Astrocyte (in vitro differentiated cells and primary cell): ENCODE data around the gene FAM124A. TPM values are rescaled to one million over a fixed set of nuclear protein-coding genes. Genes with fewer than 3 reads are reported as not detected.

Experiments used
- DNase-seq: peaks from one replicate; pipeline ENCODE4 v3.0.0-alpha.2; 2010; ENCODE audit warnings: low read depth
- FAIRE-seq: peaks from 2 replicates; lab custom pipeline; 2011; peaks lifted over from hg19 to GRCh38; lab: Jason Lieb, UNC
- H2AFZ ChIP-seq: 2 replicates; pipeline ENCODE4 v1.6.0; 2012; ENCODE audit warnings: low read depth, low read length, inconsistent platforms
- H3K27ac ChIP-seq: 2 replicates; pipeline ENCODE4 v1.5.1; 2011; ENCODE audit warnings: low read depth, low read length, inconsistent platforms
- H3K27me3 ChIP-seq: 2 replicates; pipeline ENCODE4 v1.6.0; 2011; ENCODE audit warnings: low read length, inconsistent platforms; ENCODE audit not compliant: insufficient read depth
- H3K36me3 ChIP-seq: 2 replicates; pipeline ENCODE4 v1.5.1; 2011; ENCODE audit warnings: low read length, inconsistent platforms; ENCODE audit not compliant: insufficient read depth
- H3K4me1 ChIP-seq: 2 replicates; pipeline ENCODE4 v1.5.1; 2011; ENCODE audit warnings: low read length, inconsistent platforms; ENCODE audit not compliant: insufficient read depth
- H3K4me2 ChIP-seq: 2 replicates; pipeline ENCODE4 v1.6.0; 2012; ENCODE audit warnings: low read length, inconsistent platforms
- H3K4me3 ChIP-seq: 2 replicates; pipeline ENCODE4 v1.5.1; 2011; ENCODE audit warnings: low read depth, mild to moderate bottlenecking, low read length, inconsistent platforms; ENCODE audit not compliant: insufficient read depth
- H3K79me2 ChIP-seq: 2 replicates; pipeline ENCODE4 v1.6.0; 2012; ENCODE audit warnings: mild to moderate bottlenecking, low read length, inconsistent platforms; ENCODE audit not compliant: insufficient read depth
- H3K9ac ChIP-seq: 2 replicates; pipeline ENCODE4 v1.6.0; 2012; ENCODE audit warnings: mild to moderate bottlenecking, low read length, inconsistent platforms
- H3K9me3 ChIP-seq: 2 replicates; pipeline ENCODE4 v1.5.1; 2012; ENCODE audit warnings: low read depth, mild to moderate bottlenecking, low read length, inconsistent platforms; ENCODE audit not compliant: insufficient read depth
- H4K20me1 ChIP-seq: 2 replicates; pipeline ENCODE4 v1.6.0; 2012; ENCODE audit warnings: low read length, inconsistent platforms; ENCODE audit not compliant: insufficient read depth
- H3K27ac Mint-ChIP-seq: one replicate; pipeline ENCODE4 v1.8.0; 2021; ENCODE audit warnings: mild to moderate bottlenecking, mixed read lengths; ENCODE audit not compliant: unreplicated experiment
- H3K27me3 Mint-ChIP-seq: one replicate; pipeline ENCODE4 v1.8.0; 2021; ENCODE audit warnings: low read depth, mixed read lengths; ENCODE audit not compliant: unreplicated experiment
- H3K36me3 Mint-ChIP-seq: one replicate; pipeline ENCODE4 v1.8.0; 2021; ENCODE audit warnings: low read depth, mixed read lengths; ENCODE audit not compliant: unreplicated experiment
- H3K4me1 Mint-ChIP-seq: one replicate; pipeline ENCODE4 v1.8.0; 2021; ENCODE audit warnings: low read depth, mixed read lengths; ENCODE audit not compliant: unreplicated experiment
- H3K4me3 Mint-ChIP-seq: one replicate; pipeline ENCODE4 v1.8.0; 2021; ENCODE audit warnings: mild to moderate bottlenecking, moderate library complexity, mixed read lengths; ENCODE audit not compliant: unreplicated experiment
- H3K9me3 Mint-ChIP-seq: one replicate; pipeline ENCODE4 v1.8.0; 2021; ENCODE audit warnings: mild to moderate bottlenecking, mixed read lengths; ENCODE audit not compliant: unreplicated experiment
- EZH2 ChIP-seq: IDR thresholded peaks from 2 replicates; pipeline ENCODE4 v1.6.1; 2012; ENCODE audit warnings: mild to moderate bottlenecking, low read length, inconsistent platforms; ENCODE audit not compliant: insufficient read depth
- total RNA-seq: library from RNA; stranded (reverse); gene quantifications from 2 replicates; pipeline ENCODE4 v1.2.1, GENCODE V29; 2021
- TF ChIP-seq, protein P1 (sequence below): IDR thresholded peaks from 2 replicates; pipeline ENCODE4 v1.5.1; 2011; ENCODE audit warnings: low read depth, mild to moderate bottlenecking, inconsistent platforms, low read length, moderate library complexity; ENCODE audit not compliant: insufficient read depth

Gene FAM124A
- total RNA-seq, 1 donor from 2014 or later: 1.1 TPM

- Histone ChIP-seq H4K20me1 (no peaks in the 10 kb centered on the region), H3K4me2 (no peak overlapping the region), H3K4me3 (no peak overlapping the region), H3K79me2 (no peaks in the 10 kb centered on the region), H3K36me3 (no peaks in the 10 kb centered on the region), H3K4me1 (no peaks in the 10 kb centered on the region), H3K27me3 (peaks cover 10% of the 10 kb centered on the region), H2AFZ (no peak overlapping the region), H3K27ac (no peak overlapping the region), H3K9ac (no peak overlapping the region), H3K9me3 (no peaks in the 10 kb centered on the region)
- Mint-ChIP-seq H3K4me1 (no peaks in the 10 kb centered on the region), H3K27ac (no peak overlapping the region), H3K27me3 (peaks cover 8% of the 10 kb centered on the region), H3K9me3 (no peaks in the 10 kb centered on the region), H3K4me3 (no peak overlapping the region), H3K36me3 (no peaks in the 10 kb centered on the region)
- no peak for DNase-seq
- TF ChIP-seq, protein P1, sequence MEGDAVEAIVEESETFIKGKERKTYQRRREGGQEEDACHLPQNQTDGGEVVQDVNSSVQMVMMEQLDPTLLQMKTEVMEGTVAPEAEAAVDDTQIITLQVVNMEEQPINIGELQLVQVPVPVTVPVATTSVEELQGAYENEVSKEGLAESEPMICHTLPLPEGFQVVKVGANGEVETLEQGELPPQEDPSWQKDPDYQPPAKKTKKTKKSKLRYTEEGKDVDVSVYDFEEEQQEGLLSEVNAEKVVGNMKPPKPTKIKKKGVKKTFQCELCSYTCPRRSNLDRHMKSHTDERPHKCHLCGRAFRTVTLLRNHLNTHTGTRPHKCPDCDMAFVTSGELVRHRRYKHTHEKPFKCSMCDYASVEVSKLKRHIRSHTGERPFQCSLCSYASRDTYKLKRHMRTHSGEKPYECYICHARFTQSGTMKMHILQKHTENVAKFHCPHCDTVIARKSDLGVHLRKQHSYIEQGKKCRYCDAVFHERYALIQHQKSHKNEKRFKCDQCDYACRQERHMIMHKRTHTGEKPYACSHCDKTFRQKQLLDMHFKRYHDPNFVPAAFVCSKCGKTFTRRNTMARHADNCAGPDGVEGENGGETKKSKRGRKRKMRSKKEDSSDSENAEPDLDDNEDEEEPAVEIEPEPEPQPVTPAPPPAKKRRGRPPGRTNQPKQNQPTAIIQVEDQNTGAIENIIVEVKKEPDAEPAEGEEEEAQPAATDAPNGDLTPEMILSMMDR: no peak
- no peak for TF ChIP-seq EZH2
- no peak for FAIRE-seq
These were observed 42.7 kb upstream of the FAM124A start for GRCh38 chr13:51179432-51179971.

GRCh38 chr13:51180853-51181511, 41.2 kb upstream of the FAM124A start:
- Histone ChIP-seq H2AFZ (no peak overlapping the region), H3K9me3 (no peaks in the 10 kb centered on the region), H3K9ac (no peak overlapping the region), H3K4me2 (no peak overlapping the region), H3K79me2 (no peaks in the 10 kb centered on the region), H3K4me3 (no peak overlapping the region), H3K4me1 (no peaks in the 10 kb centered on the region), H4K20me1 (no peaks in the 10 kb centered on the region), H3K36me3 (no peaks in the 10 kb centered on the region), H3K27ac (no peak overlapping the region), H3K27me3 (peaks cover 10% of the 10 kb centered on the region)
- no peak overlapping the region for H3K27ac Mint-ChIP-seq
- FAIRE-seq (no peak), DNase-seq (no peak)
- H3K36me3 Mint-ChIP-seq: no peaks in the 10 kb centered on the region
- TF ChIP-seq EZH2: no peak
- TF ChIP-seq, protein P1: no peak
- no peaks in the 10 kb centered on the region for H3K4me1 Mint-ChIP-seq
- no peak overlapping the region for H3K4me3 Mint-ChIP-seq
- H3K9me3 Mint-ChIP-seq: no peaks in the 10 kb centered on the region
- peaks cover 2% of the 10 kb centered on the region for H3K27me3 Mint-ChIP-seq

DNA sequence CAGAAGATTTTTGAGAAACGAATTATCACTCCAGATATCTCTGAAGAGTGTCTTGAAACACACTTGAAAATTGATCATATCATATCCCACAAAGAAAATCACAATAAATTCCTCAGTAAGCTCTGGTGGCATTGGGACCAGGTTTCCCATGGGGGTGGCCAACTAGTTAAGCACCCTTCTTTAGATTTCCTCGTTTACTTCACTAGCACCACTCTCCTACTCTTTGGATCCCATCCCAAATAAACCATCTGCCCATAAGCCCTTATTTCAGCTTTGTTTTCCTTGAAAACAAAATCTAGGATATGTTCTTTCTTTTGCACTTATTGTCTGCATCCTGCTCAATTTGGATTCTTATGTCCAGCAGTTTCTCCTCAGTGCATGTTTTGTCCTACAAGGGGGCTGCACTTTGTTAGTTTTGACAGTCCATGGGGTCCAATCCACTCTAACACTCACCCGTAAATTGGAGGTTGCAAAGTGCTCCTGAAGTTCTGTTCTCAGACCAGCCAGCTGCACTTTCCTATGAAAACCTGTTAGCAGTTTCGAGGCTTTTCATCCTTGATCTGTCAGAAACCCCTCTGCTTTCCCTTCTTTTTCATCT, 40.3 kb upstream of the FAM124A start:
- H3K27me3 ChIP-seq: peaks cover 10% of the 10 kb centered on the region
- no peaks in the 10 kb centered on the region for H3K9me3 ChIP-seq
- no peak overlapping the region for H3K4me3 ChIP-seq
- no peaks in the 10 kb centered on the region for H3K79me2 ChIP-seq
- H4K20me1 ChIP-seq: no peaks in the 10 kb centered on the region
- Mint-ChIP-seq H3K36me3 (no peaks in the 10 kb centered on the region), H3K9me3 (no peaks in the 10 kb centered on the region), H3K27ac (no peak overlapping the region), H3K4me1 (no peaks in the 10 kb centered on the region), H3K4me3 (no peak overlapping the region), H3K27me3 (peaks cover 2% of the 10 kb centered on the region)
- H3K4me1 ChIP-seq: no peaks in the 10 kb centered on the region
- H2AFZ ChIP-seq: no peak overlapping the region
- TF ChIP-seq EZH2: no peak
- TF ChIP-seq, protein P1: no peak
- no peak for DNase-seq
- H3K27ac ChIP-seq: no peak overlapping the region
- no peaks in the 10 kb centered on the region for H3K36me3 ChIP-seq
- no peak for FAIRE-seq
- H3K4me2 ChIP-seq: no peak overlapping the region
- H3K9ac ChIP-seq: no peak overlapping the region
